KOPT-K1 (cell line): ENCODE results near the gene F2R.
"Not testable (repeated sequence)": the region's sequence is repeated elsewhere in the genome, so short reads cannot be mapped to it uniquely, and the experiment has no call there.

Experiments
- H3K27ac ChIP-seq: fragments of 200-600 bp; sonication (generic); 2 replicates; pipeline ENCODE4 v1.5.1; 2016; ENCODE audit warnings: antibody characterized with exemption, mild to moderate bottlenecking, low read depth, low read length; ENCODE audit not compliant: poor library complexity, severe bottlenecking
- H3K36me3 ChIP-seq: fragments of 200-600 bp; sonication (generic); 2 replicates; pipeline ENCODE4 v1.5.1; 2017; ENCODE audit warnings: antibody characterized with exemption, mild to moderate bottlenecking, low read length, moderate library complexity; ENCODE audit not compliant: insufficient read depth
- H3K9me3 ChIP-seq: fragments of 200-600 bp; sonication (generic); 2 replicates; pipeline ENCODE4 v1.5.1; 2017; ENCODE audit warnings: antibody characterized with exemption, low read length, mild to moderate bottlenecking; ENCODE audit not compliant: insufficient read depth, poor library complexity, severe bottlenecking

The F2R gene

DNA sequence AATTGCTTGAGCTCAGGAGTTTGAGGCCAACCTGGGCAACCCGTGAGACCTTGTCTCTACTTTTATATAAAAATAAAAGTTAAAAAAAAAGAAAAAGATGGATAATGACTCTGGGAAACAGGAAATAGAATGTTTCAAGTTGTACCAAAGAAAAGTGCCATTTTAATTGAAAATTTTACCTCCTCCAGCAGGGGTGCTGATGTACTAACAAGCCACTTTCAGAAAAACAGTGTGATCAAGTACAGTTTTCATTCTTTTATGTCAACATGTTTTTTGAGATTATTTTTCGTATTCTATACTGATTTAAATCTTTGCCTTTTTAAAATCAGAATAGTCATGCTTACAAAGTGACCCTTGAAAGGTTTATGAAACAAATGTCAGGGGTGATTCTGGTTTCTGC is 30.8 kb downstream of the F2R start:
- H3K36me3 ChIP-seq: no peaks in the 10 kb centered on the region
- no peaks in the 10 kb centered on the region for H3K9me3 ChIP-seq
- H3K27ac ChIP-seq: no peak overlapping the region

DNA sequence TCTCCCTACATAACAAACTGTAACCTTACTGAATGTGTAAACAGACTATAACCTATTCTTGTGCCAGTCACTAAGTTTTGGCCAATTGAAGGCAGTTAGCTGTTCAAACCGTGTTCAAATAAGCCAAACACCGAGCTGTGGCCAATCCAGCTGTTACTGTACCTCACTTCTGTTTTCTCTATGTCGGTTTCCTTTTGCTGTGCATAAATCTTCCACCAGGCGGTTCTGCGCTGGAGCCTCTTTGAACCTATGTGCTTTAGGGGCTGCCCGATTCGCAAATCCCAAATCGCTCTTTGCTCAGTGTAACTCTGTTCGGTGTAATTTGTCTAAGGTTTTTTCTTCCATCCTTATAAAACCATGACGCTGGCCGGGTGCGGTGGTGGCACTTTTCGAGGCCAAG is 31.8 kb downstream of the F2R start:
- Histone ChIP-seq H3K27ac (no peak overlapping the region), H3K36me3 (no peaks in the 10 kb centered on the region), H3K9me3 (no peaks in the 10 kb centered on the region)

DNA sequence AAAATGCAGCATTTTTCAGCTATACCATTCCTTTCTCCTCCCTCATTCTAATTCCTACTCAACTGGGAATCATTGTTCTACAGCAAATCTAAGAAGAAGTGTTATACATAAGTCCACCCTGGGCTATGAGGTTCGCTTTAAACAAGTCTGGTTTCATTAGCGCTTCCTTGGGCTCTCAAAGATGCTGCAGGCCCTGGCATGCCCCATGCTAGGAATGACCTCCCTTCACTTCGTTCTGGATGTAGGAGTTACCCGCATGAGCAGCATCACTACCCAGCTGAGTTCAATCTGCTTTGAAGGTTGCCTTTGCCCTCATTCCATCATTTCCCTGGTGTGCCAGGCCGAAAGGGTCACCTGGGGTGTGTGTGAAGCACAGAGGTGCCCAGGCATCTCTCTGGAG is 35.4 kb downstream of the F2R start:
- no peaks in the 10 kb centered on the region for H3K36me3 ChIP-seq
- H3K9me3 ChIP-seq: no peaks in the 10 kb centered on the region
- no peak overlapping the region for H3K27ac ChIP-seq

DNA sequence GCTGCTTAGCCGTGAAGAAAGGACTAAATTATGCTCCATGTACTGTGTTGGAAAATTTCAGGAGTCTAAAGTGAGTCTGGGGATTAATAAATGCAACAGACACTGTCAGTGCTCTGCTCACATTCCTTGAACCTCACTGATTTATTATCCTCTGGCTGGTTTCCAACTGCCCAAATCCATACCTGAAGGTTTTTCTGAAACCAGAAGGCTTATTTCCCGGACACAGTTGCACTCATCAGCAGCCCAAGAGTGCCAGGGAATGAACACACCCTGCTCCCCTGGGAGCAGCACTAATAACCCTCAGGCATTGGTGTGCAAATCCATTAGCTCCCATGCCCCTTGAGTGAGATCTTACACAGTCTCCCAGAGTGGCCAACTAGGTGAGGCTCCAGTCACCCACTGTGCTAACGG is 38.7 kb downstream of the F2R start:
- Histone ChIP-seq H3K9me3 (no peaks in the 10 kb centered on the region), H3K36me3 (no peaks in the 10 kb centered on the region), H3K27ac (no peak overlapping the region)

DNA sequence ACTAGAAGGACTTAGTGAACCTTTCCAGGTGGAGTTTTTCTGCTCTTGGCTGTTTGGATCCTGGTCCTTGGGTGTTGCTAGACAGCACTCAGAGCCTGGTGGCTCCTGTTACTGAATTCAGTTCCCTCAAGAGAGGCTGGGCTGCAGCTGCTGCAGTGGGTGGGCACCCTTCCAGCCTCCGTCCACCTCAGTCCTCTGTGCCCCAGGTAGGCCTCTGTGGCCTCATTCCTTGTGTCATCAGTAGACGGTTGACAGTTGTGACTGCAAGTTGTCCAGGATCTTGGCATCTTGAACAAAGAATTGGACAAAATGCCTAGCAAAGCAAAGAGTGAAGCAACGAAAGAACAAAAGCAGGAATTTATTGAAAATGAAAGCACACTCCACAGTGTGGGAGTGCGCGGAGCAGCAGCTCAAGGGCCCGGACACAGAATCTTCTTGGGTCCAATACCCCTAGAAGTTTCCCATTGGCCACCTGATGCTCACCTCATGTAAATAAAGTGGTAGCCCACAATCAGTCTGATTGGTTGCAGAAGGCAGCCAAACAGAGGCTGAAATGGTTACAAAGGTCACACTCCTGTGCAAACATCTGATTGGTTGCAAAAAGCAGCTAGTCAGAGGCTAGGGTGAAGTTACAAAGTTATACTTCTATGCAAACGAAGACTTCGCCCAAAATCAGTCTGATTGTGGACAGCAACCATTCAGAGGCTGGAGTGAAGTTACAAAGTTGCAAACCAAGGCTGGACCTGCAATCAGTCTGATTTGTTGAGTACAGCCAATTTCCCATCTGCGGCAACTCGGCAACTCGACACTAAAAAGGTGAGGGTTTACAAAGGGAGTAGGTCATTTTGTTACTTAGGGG is 40.1 kb downstream of the F2R start:
- no peaks in the 10 kb centered on the region for H3K36me3 ChIP-seq
- H3K27ac ChIP-seq: no peak overlapping the region

DNA sequence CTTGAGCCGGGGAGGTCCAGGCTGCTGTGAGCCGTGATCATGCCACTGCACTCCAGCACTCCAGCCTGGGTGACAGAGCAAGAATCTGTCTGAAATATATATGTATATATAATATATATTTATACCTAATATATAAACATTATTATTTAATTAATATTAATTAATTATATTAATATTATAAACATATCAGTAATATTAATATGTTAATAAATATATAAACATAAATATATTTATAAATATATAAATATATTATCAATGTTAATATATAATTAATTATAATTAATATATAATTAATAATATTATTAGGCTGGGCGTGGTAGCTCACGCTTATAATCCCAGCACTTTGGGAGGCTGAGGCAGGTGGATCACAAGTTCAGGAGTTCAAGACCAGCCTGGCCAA is 41.1 kb downstream of the F2R start:
- Histone ChIP-seq H3K36me3 (no peaks in the 10 kb centered on the region), H3K9me3 (no peaks in the 10 kb centered on the region), H3K27ac (no peak overlapping the region)

More for the DNA sequence above, 40.1 kb downstream of the F2R start:
- no peaks in the 10 kb centered on the region for H3K9me3 ChIP-seq

DNA sequence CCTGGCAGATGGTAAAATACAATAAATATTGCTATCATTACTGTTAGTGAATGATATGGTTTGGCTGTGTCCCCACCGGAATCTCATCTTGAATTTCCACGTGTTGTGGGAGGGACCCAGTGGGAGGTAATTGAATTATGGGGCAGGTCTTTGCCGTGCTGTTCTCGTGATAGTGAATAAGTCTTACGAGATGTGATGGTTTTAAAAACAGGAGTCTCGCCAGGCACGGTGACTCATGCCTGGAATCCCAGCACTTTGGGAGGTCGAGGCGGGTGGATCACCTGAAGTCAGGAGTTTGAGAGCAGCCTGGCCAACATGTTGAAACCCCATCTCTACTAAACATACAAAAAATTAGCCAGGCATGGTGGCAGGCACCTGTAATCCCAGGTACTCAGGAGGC is 45.2 kb downstream of the F2R start:
- H3K9me3 ChIP-seq: peaks cover 14% of the 10 kb centered on the region
- H3K27ac ChIP-seq, H3K36me3 ChIP-seq: not testable (repeated sequence)

DNA sequence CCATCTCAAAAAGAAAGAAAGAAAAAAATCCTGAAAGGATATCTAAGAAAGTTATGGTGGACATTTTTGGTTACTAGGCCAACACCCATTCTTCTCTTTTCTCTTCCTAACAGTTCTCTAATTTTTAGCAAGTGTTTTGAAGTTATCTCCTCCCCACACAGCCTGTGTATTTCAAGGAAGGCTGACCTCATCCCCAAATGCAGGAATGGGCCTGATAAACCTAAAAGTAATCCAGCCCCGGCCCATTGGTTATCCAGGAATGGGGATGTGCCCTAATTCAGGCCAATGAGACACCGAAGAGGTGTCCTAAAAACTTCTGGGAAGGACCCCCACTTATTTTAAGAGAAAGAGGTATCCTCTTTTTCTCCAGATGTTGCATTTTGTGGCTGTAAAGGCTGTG is 46.6 kb downstream of the F2R start:
- H3K36me3 ChIP-seq: no peaks in the 10 kb centered on the region
- H3K9me3 ChIP-seq: peaks cover 14% of the 10 kb centered on the region
- no peak overlapping the region for H3K27ac ChIP-seq

DNA sequence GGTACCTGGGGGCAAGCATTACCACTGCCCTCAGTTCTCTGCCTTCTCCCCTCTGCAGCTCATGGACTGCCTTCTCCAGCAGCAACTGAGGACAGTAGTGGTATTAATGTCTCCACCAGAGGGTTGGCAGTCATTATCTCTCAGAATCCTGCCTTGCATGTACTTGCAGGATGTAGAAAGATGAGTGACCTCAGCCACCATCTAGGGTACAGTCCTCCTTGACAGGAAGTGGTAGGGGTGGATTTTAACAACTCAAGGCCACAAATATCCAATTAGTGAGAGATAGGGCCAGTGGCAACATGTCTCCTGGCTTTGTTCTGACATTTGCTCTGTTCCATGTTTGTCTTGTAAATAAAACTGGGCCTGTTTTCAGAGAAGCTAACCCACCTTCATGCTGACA is 47.2 kb downstream of the F2R start:
- Histone ChIP-seq H3K36me3 (no peaks in the 10 kb centered on the region), H3K9me3 (peaks cover 14% of the 10 kb centered on the region), H3K27ac (no peak overlapping the region)

DNA sequence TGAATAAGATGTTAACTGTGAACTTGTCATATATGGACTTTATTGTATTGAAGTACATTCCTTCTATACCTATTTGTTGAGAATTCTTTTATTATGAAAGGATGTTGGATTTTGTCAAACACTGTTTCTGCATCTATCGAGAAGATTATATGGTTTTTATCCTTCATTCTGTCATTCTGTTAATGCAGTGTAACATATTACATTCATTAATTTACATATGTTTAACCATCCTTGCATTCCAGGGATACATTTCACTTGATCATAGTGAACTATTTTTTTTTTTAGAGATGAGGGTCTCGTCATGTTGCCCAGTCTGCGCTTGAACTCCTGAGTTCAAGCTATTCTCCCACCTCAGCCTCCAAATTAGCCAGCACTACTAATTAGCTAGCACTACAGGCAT is 48.4 kb downstream of the F2R start:
- no peak overlapping the region for H3K27ac ChIP-seq
- peaks cover 14% of the 10 kb centered on the region for H3K9me3 ChIP-seq
- H3K36me3 ChIP-seq: no peaks in the 10 kb centered on the region

DNA sequence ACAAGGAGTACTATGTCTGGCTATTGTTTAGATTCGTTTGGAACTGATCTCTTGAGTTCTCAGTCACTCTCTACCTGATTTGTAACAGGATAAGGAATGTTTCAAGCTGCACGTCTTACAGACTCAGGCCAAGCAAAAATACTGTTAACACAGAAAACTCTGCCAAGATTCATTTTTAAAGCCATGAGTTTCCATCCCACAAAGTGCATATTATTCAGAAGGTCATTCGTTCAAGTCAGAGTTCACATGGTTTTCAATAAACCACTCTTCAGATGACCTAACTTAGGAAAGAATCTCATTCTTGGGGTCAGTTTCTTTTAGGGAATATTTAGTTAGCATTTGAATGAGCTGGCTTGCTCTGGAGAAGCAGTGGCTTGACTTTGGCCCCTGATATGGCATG is 49.3 kb downstream of the F2R start:
- no peak overlapping the region for H3K27ac ChIP-seq
- peaks cover 14% of the 10 kb centered on the region for H3K9me3 ChIP-seq
- H3K36me3 ChIP-seq: no peaks in the 10 kb centered on the region

DNA sequence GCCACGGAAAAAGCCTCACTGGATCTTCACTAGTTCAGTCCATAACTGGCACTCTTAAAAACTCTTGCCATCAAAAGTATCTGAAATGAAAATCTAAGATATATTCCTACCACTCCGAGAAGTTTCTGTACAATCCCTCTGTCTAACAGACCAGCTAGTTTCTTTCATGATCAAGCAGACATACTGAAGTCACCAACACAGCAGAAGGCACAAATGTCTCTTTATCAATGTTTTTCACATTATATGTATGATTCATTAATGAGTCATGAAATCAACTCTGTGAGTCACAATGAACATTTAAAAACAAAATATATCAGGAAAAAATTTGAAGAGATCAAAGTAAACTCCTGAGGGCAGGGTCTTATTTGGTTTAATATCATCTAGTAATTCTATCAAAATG is 50.8 kb downstream of the F2R start:
- Histone ChIP-seq H3K36me3 (no peaks in the 10 kb centered on the region), H3K27ac (no peak overlapping the region), H3K9me3 (peaks cover 14% of the 10 kb centered on the region)

DNA sequence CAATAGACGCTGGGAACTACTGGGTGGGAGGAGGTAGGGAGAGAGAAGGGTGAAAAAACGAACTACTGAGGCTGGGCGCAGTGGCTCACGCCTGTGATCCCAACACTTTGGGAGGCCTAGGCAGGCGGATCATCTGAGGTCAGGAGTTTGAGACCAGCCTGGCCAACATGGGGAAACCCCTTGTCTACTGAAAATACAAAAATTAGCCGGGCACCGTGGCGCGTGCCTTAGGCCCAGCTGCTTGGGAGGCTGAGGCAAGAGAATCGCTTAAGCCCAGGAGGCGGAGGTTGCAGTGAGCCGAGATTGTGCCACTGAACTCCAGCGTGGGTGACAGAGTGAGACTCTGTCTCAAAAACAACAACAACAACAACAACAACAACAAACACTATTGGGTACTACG is 55.1 kb downstream of the F2R start:
- H3K36me3 ChIP-seq, H3K27ac ChIP-seq, H3K9me3 ChIP-seq: not testable (repeated sequence)

DNA sequence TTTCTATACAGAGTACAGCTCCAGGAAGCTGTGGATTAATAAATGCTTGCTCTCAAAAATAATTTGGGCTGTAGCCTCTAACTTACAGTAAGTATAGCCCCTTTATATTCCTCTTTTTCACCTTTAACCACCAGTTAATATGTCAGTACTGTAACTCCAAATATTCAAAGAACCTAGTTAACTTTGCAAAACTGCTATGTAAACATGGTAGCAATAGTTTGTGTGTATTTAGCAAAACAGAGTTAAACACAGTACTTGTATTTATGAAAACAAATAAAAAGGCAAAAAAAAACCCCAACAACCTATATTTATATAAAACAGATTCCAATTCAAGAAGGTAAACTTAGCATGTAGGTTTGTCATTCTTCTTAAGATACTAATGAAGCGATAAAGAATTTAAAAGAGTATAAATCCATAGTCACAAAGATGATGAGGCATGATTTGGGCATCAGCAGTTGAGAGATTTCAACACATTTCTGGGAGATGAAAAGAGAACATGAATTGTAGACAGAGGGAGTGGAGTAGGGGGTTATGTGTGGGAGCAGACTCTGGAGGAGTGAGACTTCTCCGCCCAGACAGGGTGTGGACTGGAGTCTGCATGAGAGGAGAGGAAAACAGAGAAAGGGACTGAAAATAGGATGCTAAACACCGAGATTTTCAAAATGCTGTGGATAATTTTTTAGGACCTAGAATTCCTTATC is 55.9 kb downstream of the F2R start:
- Histone ChIP-seq H3K27ac (no peak overlapping the region), H3K9me3 (no peaks in the 10 kb centered on the region), H3K36me3 (no peaks in the 10 kb centered on the region)

DNA sequence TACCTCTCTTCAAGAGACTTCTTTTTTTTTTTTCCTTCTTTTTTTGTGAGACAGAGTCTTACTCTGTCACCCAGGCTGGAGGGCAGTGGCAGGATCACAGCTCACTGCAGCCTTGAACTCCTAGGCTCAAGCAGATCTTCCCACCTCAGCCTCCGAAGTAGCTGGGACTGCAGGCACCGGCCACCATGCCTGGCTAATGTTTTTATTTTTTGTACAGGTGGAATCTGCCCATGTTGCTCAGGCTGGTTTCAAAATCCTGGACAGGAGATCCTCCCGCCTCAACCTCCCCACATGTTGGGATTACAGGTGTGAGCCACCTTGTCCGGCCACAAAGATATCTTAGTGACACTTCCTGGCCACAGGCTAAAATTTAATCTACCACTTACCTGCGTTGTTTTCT is 60.0 kb downstream of the F2R start:
- H3K9me3 ChIP-seq: no peaks in the 10 kb centered on the region
- H3K36me3 ChIP-seq: no peaks in the 10 kb centered on the region
- H3K27ac ChIP-seq: no peak overlapping the region

DNA sequence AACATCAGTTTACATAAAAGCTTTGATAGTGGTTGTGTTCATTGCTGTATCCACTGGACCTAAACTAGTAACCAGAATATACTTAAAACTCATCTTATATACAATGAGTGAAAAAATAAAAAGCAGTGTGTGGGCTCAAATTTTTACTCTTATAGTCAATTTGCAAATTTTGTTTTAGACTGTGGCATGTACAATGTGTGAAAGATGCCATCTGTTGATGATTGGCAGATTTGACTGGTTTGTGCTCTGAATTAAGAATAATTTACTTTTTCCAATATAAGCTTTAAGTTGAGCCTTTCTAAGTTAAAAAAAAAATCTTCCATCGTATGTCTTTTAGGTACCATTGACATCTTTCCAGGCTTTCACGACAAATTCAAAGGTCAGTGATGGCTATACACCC is 60.5 kb downstream of the F2R start:
- Histone ChIP-seq H3K27ac (no peak overlapping the region), H3K9me3 (no peaks in the 10 kb centered on the region), H3K36me3 (no peaks in the 10 kb centered on the region)
